ENCODE data around the gene PDCD7. TPM values are rescaled to one million over a fixed set of nuclear protein-coding genes. Genes with fewer than 3 reads are reported as not detected.
"Not testable (repeated sequence)": the region's sequence is repeated elsewhere in the genome, so short reads cannot be mapped to it uniquely, and the experiment has no call there.

The PDCD7 gene
- total RNA-seq, 1 experiment from 2014 or later = 32.6 TPM

DNA sequence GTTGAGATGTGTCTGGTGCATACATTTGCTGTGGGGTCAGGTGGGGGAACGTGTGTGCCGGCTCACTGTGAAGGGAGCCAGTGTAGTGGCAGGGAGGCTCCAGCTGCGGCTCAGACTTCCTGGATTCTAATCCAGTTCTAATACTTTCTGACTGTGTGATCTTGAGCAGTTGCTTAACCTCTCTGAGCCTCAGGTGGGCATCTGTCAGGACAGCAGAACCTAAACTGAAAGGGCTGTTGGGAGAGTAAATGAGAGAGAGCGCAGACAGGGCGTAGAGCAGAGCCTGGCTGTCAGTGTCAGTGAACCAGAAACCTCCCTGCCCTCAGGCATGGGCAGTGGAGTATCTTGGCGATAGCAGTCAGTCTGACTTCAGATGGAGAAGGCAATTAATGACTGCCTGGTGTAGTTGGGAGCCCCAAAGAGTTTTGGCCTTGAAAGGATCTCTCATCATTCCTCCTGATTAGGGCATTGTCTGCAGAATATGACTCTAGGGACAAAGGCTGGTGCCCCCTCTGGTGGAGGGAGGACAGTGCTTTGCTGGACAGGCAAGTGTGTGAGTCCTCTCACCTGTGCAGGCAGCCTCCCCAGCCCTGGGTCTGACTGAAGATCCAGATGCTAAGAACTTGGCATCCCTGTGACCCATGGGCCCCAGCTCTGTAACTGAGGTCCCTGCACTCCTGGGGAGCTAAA, 47.5 kb downstream of the PDCD7 start:
- DNase-seq = peak; percentile 35
- Histone ChIP-seq H3K4me3 (no peak overlapping the region), H3K36me3 (no peaks in the 10 kb centered on the region), H3K27me3 (no peaks in the 10 kb centered on the region), H3K9me3 (no peaks in the 10 kb centered on the region)

DNA sequence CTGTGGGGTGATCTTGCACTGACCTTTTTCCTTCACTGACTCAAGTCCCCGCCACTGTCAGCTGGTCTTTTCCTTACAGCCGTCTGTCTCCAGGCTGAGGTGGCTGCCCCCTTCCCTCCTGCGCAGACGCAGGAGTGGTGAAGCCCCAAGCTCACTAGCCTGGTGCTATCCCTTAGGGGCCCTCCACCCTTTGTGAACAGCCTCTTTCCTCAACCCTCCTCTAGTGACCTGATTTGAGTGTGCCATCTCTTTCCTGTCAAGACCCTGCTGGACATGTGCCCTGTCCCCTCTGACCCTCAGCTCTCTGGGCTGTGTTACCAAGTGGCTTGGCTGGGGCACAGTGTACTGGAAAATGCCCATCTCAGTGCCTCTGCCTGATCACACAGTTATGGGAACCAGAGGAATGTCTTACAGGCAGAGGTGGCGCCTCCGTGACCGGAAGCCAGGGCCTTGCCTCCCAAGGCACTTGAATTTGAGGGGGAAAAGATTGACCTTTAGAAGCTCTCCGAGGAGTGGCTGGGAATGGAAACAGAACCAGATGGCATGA, 48.3 kb downstream of the PDCD7 start:
- Histone ChIP-seq H3K27me3 (no peaks in the 10 kb centered on the region), H3K9me3 (no peaks in the 10 kb centered on the region), H3K36me3 (no peaks in the 10 kb centered on the region), H3K4me3 (no peak overlapping the region)
- DNase-seq = no peak

DNA sequence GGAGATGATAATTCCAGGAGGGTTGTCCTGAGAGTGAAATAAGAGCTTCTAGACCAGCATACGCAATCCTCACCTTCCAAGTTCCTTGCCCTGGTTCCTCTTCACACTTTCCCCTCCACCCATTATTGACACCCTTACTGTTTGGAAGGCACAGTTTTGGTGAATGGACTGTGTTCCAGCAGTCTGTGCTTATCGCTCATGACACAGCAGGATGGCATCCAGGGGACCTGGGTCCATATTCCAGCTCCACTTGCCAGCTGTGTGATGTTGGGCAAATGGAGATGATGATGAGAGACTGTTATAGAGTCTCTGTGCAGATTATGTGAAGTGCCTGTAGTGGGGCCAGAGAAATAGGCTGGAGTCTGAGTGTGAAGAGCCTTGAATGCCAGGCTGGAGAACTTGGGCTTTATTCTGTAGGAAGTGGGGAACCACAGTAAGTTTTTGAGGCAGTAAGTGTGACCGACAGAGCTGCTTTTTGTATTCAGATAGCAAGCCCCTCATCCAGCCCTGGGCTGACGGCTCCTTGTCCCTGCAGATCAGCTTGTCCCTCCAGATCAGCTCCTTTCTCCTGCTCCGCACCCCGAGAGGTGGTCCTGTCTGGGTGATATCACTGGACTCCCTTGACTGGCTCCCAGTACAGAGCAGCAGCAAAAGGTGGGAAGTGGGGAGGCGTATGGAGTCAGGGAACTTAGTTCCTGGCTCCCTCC, 49.0 kb downstream of the PDCD7 start:
- Histone ChIP-seq H3K9me3 (no peaks in the 10 kb centered on the region), H3K27me3 (no peaks in the 10 kb centered on the region), H3K36me3 (no peaks in the 10 kb centered on the region), H3K4me3 (no peak overlapping the region)
- no peak for DNase-seq

DNA sequence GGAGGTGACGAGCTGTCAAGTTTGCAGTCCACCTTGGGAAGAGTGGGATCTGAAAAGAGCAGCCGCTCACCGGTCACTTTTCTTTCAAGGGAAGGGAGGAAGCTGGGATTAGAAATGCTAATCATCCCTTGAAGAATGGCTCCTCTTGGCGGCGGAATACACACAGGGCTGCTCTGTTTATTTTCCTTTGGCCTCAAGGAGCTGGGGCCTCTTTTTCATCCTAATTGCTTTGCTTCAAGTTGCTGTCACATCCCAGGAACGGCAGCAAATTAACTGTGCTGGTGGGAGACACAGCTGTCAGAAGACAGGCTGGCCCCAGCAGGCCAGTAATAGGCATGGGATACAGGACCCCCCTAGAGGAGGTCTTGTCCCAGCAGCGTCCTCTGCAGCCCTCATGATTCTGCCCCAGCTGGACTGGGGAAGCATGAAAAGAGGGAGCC, 50.3 kb downstream of the PDCD7 start:
- Histone ChIP-seq H3K4me3 (no peak overlapping the region), H3K9me3 (no peaks in the 10 kb centered on the region), H3K36me3 (no peaks in the 10 kb centered on the region), H3K27me3 (no peaks in the 10 kb centered on the region)
- DNase-seq = no peak

DNA sequence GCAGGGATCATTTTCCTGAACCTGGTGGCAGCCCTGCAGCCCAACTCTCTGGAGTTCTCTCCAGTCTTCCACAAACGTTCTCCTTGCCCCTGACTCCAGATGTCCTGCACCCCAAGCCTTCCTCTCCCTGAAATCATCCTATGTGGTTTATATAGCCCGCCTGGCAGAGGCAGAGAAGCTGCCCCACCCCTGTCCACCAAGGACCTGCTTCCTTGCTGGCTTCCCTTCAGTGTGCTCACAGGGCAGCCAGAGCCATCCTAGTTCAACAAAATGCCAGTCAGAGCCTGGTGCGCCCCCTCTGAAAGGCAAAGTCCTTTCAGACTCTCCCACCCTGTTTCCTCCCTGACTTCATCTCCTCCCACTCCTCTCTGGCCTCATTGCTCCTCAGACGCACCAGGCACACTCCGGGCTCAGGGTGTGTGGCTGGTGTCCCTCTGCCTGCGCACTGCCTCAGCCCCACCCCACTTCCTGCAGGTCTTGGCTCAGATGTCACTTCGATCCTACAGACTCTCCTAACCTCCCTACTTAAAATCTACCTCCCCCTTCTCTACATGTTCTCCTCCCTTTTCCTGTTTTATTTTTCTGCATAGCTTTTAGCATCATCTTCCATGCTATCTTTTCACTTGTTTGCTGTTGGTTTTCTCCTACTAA, 51.2 kb downstream of the PDCD7 start:
- Histone ChIP-seq H3K36me3 (no peaks in the 10 kb centered on the region), H3K4me3 (no peak overlapping the region), H3K9me3 (no peaks in the 10 kb centered on the region), H3K27me3 (no peaks in the 10 kb centered on the region)
- DNase-seq = peak; percentile 45

DNA sequence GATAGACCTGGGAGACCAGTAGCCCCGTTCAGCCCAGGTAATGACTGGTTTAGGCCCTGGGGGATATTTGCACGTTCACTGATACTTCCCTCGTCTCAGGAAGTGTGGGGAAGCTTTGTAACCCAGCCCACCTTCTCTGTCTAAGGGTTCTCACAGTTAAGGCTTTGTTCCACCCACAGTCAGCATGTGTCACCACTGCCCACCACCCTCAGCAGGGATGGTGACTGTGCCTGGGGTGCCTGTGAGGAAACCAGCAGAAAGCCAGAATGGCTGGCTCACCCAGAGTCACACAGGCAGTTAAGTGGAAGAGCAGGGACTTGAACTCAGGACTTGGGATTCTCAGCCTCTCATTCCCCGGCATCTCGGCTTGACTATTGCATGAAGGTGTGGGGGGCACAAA, 51.9 kb downstream of the PDCD7 start:
- Histone ChIP-seq H3K27me3 (no peaks in the 10 kb centered on the region), H3K4me3 (no peak overlapping the region), H3K9me3 (no peaks in the 10 kb centered on the region), H3K36me3 (no peaks in the 10 kb centered on the region)
- DNase-seq = no peak

DNA sequence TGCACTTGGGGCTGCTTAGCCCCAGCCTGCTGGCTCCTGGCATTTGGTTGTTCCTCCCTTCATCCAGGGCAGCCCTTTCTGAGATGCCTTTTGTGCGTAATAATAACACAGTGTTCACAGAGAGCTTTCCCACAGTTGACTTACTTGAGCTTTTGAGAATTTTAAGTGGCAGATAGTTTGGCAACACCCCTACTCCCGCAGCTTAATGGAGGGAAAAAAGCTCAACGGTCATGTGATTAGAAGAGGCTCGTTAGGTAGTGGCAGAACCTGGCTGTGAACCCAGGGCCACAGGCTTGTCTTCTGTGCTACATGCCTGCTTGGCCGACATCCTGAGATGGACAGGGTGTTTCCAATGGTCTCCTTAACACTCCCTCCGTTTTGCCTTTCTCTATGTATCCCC, 52.3 kb downstream of the PDCD7 start:
- no peaks in the 10 kb centered on the region for H3K27me3 ChIP-seq
- DNase-seq = no peak
- H3K4me3 ChIP-seq = no peak overlapping the region
- no peaks in the 10 kb centered on the region for H3K9me3 ChIP-seq
- H3K36me3 ChIP-seq = no peaks in the 10 kb centered on the region

DNA sequence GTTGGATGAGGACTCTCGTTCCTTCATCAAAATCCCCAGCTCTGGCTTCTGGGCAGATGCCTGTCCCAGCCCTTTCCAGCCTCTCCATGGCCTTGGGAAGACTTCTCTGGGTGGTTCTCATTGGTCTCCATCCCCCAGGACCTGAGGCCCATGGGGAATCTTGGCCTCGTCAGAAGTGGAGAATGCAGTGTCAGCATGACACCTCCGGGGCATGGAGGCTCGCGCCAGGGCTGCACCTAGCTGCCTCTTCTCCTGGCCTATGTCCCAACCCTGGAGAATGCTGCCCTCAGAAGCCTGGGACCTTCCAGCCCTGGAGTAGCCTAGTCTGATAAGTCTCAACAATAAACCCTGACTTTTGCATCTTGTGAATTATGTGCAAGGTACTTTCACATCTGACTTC, 54.0 kb downstream of the PDCD7 start:
- no peaks in the 10 kb centered on the region for H3K9me3 ChIP-seq
- H3K36me3 ChIP-seq = no peaks in the 10 kb centered on the region
- DNase-seq = no peak
- H3K27me3 ChIP-seq = no peaks in the 10 kb centered on the region
- H3K4me3 ChIP-seq = no peak overlapping the region

DNA sequence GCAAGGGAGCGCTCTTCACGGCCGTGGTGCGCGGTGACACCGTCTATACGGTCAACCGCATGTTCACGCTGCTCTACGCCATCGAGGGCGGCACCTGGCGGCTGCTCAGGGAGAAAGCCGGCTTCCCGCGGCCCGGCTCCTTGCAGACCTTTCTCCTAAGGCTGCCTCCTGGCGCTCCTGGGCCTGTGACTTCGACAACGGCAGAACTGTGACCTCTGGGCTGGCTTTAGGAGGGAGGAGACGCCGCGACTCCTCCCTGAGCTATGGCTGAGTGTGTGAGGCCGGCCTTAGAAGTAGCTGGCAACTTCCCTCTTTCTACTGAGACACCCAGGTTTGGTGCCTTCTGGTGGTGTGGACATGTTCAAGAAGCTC, 55.6 kb downstream of the PDCD7 start:
- no peak for DNase-seq
- Histone ChIP-seq H3K4me3 (no peak overlapping the region), H3K27me3 (no peaks in the 10 kb centered on the region), H3K36me3 (no peaks in the 10 kb centered on the region), H3K9me3 (no peaks in the 10 kb centered on the region)

DNA sequence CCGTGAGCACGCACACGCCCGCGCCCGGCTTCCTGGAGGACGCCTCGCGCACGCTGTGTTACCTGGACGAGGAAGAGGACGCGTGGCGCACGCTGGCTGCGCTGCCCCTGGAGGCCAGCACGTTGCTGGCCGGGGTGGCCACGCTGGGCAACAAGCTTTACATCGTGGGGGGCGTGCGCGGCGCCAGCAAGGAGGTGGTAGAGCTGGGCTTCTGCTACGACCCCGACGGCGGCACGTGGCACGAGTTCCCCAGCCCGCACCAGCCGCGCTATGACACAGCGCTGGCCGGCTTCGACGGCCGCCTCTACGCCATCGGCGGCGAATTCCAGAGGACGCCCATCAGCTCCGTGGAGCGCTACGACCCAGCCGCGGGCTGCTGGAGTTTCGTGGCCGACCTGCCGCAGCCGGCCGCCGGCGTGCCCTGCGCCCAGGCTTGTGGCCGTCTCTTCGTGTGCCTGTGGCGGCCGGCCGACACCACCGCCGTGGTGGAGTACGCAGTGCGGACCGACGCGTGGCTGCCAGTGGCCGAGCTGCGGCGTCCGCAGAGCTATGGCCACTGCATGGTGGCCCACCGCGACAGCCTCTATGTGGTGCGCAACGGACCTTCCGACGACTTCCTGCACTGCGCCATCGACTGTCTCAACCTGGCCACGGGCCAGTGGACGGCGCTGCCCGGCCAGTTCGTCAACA, 56.2 kb downstream of the PDCD7 start:
- no peak for DNase-seq
- no peaks in the 10 kb centered on the region for H3K9me3 ChIP-seq

DNA sequence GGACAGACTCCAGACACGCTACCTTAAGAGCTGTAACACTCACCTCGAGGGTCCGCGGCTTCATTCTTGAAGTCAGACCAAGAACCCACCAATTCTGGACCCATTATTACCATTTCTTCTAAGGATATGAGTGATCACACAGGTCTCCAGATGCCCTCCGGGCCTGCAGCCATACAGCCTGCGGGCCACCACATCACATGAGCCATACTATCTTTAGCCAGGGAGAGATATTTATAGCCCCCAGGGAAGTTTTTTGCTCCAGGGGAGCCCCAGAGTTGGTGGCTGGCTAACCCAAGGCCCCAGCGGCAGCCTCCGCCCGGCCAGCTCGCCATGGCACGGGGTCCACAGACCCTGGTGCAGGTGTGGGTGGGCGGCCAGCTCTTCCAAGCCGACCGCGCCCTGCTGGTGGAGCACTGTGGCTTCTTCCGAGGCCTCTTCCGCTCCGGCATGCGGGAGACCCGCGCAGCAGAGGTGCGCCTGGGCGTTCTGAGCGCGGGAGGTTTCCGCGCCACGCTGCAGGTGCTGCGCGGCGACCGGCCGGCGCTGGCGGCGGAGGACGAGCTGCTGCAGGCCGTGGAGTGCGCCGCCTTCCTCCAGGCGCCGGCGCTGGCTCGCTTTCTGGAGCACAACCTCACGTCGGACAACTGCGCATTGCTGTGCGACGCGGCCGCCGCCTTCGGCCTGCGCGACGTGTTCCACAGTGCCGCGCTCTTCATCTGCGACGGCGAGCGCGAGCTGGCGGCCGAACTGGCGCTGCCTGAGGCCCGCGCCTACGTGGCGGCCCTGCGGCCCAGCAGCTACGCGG, 56.9 kb downstream of the PDCD7 start, which contains the start of gene KBTBD13:
TSS of gene KBTBD13 (plus strand) at position 261 of the 805 bp plus-strand sequence. CDS start at position 331, 70 bp downstream.
- H3K36me3 ChIP-seq = no peaks in the 10 kb centered on the region
- H3K9me3 ChIP-seq = no peaks in the 10 kb centered on the region
- no peak within 1 kb of the TSS for H3K4me3 ChIP-seq
- no peak for DNase-seq
- no peaks in the 10 kb centered on the region for H3K27me3 ChIP-seq

More for the DNA sequence above, 56.2 kb downstream of the PDCD7 start:
- H3K36me3 ChIP-seq = no peaks in the 10 kb centered on the region
- H3K27me3 ChIP-seq = no peaks in the 10 kb centered on the region
- no peak overlapping the region for H3K4me3 ChIP-seq

DNA sequence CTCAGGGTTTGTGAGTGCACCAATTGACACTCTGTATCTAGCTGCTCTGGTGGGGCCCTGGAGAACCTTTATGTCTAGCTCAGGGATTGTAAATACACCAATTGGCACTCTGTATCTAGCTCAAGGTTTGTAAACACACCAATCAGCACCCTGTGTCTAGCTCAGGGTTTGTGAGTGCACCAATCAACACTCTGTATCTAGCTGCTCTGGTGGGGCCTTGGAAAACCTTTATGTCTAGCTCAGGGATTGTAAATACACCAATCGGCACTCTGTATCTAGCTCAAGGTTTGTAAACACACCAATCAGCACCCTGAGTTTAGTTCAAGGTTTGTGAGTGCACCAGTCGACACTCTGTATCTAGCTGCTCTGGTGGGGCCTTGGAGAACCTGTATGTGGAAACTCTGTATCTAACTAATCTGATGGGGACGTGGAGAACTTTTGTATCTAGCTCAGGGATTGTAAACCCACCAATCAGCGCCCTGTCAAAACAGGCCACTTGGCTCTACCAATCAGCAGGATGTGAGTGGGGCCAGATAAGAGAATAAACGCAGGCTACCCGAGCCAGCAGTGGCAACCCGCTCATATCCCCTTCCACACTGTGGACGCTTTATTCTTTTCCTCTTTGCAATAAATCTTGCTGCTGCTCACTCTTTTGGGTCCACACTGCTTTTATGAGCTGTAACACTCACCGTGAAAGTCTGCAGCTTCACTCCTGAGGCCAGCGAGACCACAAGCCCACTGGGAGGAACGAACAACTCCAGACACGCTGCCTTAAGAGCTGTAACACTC, 57.8 kb downstream of the PDCD7 start:
- H3K27me3 ChIP-seq, H3K4me3 ChIP-seq, H3K9me3 ChIP-seq, H3K36me3 ChIP-seq, DNase-seq: not testable (repeated sequence)

DNA sequence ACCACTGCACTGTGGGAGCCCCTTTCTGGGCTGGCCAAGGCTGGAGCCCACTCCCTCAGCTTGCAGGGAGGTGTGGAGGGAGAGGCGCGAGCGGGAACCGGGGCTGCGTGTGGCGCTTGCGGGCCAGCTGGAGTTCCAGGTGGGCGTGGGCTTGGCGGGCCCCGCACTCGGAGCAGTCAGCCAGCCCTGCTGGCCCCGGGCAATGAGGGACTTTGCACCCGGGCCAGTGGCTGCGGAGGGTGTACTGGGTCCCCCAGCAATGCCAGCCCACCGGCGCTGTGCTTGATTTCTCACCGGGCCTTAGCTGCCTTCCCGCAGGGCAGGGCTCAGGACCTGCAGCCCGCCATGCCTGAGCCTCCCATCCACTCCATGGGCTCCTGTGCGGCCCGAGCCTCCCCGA, 58.7 kb downstream of the PDCD7 start:
- not testable (repeated sequence) for H3K36me3 ChIP-seq, DNase-seq, H3K9me3 ChIP-seq, H3K27me3 ChIP-seq, H3K4me3 ChIP-seq

DNA sequence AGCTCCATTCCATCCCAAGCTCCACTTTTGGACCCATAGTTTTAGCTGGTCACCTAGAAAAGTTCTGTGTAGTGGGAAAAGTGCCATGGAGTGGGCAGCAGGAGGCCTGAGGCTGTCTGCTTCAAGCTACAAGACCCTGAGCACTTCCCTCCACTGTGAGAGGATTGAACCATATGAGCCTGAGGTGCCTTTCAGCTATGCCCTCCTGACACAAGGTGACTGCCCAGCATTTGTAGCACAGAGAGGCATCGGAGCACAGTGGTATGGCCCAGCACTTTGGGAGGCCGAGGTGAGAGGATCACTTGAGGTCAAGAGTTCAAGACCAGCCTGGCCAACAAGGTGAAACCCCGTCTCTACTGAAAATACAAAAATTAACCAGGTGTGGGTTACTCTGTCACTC, 61.0 kb downstream of the PDCD7 start:
- Histone ChIP-seq H3K36me3 (no peaks in the 10 kb centered on the region), H3K9me3 (no peaks in the 10 kb centered on the region), H3K27me3 (no peaks in the 10 kb centered on the region), H3K4me3 (no peak overlapping the region)
- no peak for DNase-seq

DNA sequence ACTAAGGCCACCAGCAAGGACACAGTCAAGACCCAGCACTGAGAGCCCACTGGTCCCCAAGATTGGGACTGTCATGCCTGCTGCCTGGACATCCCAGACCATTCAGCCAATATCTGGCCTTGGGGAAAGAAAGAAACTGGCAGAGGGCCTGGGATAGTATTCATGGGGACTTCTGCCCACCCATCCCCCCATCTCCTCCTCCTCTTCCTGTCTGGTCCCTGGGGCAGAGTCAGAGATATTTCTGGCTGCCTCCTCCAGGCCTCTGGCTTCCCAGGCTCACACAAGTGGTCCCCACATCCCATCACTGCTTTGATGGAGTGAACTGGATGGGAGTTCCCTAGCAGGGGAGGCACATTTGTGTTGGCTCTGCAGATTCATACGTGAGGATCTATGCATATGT, 61.6 kb downstream of the PDCD7 start:
- Histone ChIP-seq H3K36me3 (no peaks in the 10 kb centered on the region), H3K4me3 (no peak overlapping the region), H3K27me3 (no peaks in the 10 kb centered on the region), H3K9me3 (no peaks in the 10 kb centered on the region)
- peak; percentile 39 for DNase-seq

Data from MG63 (cell line).